HUES64 (cell line): Measurements from ENCODE around the gene RPRD2.

Experiments
- H3K27ac ChIP-seq: 2 replicates; pipeline ENCODE4 v1.7.0; 2013; ENCODE audit warnings: low read depth, low read length, inconsistent platforms
- H3K27me3 ChIP-seq: 2 replicates; pipeline ENCODE4 v1.6.1; 2013; ENCODE audit warnings: mild to moderate bottlenecking, low read length; ENCODE audit not compliant: insufficient read depth
- H3K36me3 ChIP-seq: 2 replicates; pipeline ENCODE4 v1.6.1; 2013; ENCODE audit warnings: mild to moderate bottlenecking, low read length; ENCODE audit not compliant: insufficient read depth
- H3K4me1 ChIP-seq: 2 replicates; pipeline ENCODE4 v1.6.1; 2013; ENCODE audit warnings: mild to moderate bottlenecking, low read length, moderate library complexity; ENCODE audit not compliant: insufficient read depth
- H3K4me3 ChIP-seq: 2 replicates; pipeline ENCODE4 v1.5.1; 2013; ENCODE audit warnings: mild to moderate bottlenecking, low read length, moderate library complexity
- H3K9ac ChIP-seq: 2 replicates; pipeline ENCODE4 v1.6.1; 2013; ENCODE audit warnings: mild to moderate bottlenecking, low read depth, low read length
- H3K9me3 ChIP-seq: 2 replicates; pipeline ENCODE4 v1.6.1; 2013; ENCODE audit warnings: low read depth, low read length; ENCODE audit not compliant: insufficient read depth
- WGBS: fragments of 150-250, 120-280 bp; methylation state at CpG from one replicate; pipeline ENCODE4 v1.1.7; 2013; ENCODE audit warnings: missing lambda C conversion rate; 5-methylcytosine and 5-hydroxymethylcytosine counted together

RPRD2 gene

DNA sequence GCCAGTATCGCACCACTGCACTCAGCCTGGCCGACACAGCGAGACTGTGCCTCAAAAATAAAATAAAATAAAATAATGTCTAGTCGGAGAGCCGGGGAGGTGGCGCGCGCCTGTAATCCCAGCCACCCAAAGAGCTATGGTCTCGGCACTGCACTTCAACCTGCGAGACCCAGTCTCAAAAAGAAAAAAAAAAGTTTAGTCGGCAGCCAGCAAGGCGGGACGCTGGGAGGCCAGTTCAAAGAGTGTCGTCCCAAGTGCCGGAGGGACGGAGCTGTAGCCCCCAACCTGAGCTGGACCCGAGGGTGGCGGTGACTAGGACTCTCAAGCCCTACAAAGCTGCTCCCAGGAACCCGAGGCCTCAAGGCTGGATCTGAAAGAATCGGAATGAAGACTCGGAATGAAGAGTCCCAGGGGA lies 151.0 kb downstream of the RPRD2 start:
- Histone ChIP-seq H3K36me3 (no peaks in the 10 kb centered on the region), H3K9me3 (no peaks in the 10 kb centered on the region), H3K27ac (peak overlapping the region; percentile 47; the same call in 1 of the 2 replicates), H3K4me3 (peak overlapping the region; percentile 72), H3K4me1 (peaks cover 6% of the 10 kb centered on the region; the same call in 1 of the 2 replicates), H3K9ac (peak overlapping the region; percentile 66), H3K27me3 (no peaks in the 10 kb centered on the region)
- 35% methylated on average over 21 of the region's 21 CpGs for whole genome bisulfite sequencing

DNA sequence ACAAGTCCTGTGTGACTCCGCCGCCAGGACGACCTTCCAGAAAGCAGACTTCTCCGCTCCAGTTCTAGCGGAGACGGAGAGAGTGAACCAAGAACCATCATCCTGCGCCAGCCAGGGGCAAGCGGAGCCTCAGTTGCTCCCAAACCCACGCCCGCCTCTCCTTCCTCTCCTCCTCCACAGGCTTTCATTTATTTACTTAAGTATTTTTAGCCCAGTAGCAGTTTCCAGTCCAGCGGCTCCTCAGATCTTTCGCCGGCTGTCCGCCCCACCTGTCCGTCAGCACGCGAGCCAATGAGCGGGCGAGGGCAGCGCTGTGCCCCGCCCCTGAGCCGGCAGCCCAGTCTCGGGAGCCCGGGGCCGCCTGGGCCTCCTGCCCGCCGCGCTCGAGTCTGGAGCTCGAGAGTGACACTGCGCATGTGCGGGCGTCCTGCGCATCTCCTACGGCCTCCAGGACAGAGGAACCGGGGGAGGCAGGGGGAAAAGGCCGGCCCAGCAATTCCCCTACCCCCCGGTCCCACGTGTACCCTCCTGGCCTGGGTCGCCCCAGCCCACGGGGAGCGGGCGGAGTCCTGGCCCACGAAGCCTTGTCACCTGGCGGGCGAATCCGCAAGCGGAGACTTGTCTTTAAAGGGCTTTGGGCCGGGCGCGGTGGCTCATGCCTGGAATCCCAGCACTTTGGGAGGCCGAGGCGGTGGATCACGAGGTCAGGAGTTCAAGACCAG lies 151.5 kb downstream of the RPRD2 start, which contains the start of gene FALEC:
TSS of gene FALEC (plus strand) at position 425 of the 722 bp plus-strand sequence.
- peak within 1 kb of the TSS; percentile 72 for H3K4me3 ChIP-seq
- no peaks in the 10 kb centered on the region for H3K9me3 ChIP-seq
- peak within 1 kb of the TSS; percentile 47 for H3K27ac ChIP-seq
- peaks cover 6% of the 10 kb centered on the region; the same call in 1 of the 2 replicates for H3K4me1 ChIP-seq
- H3K27me3 ChIP-seq: no peaks in the 10 kb centered on the region
- 2% methylated on average over 54 of the region's 54 CpGs for WGBS
- H3K9ac ChIP-seq: peak within 1 kb of the TSS; percentile 77
- no peaks in the 10 kb centered on the region for H3K36me3 ChIP-seq

DNA sequence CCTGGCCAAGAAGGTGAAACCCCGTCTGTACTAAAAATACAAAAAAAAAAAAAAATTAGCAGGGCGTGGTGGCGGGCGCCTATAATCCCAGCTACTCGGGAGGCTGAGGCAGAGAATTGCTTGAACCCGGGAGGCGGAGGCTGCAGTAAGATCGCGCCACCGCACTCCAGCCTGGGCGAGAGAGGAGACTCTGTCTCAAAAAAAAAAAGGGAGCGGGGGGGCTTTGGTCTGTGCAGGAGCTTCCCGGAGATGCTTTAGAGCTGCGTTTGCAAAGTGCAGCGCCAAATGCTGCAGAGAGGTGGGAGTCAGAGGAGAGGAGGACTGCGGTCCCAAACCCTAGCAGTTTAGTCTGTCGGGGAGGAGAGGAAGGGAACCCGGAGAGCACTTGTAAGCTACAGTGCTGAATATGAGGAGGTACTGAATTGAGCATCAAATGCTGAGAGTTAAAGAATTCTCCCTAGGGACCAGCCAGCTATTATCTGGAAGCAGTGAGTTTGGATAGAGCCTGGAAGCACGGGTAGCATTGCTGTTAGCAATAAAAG lies 152.2 kb downstream of the RPRD2 start:
- no peaks in the 10 kb centered on the region for H3K9me3 ChIP-seq
- H3K27me3 ChIP-seq: no peaks in the 10 kb centered on the region
- 19% methylated on average over 19 of the region's 19 CpGs for WGBS
- peaks cover 6% of the 10 kb centered on the region; the same call in 1 of the 2 replicates for H3K4me1 ChIP-seq
- H3K9ac ChIP-seq: peak overlapping the region; percentile 77; the same call in 1 of the 2 replicates
- no peaks in the 10 kb centered on the region for H3K36me3 ChIP-seq
- peak overlapping the region; percentile 72 for H3K4me3 ChIP-seq
- H3K27ac ChIP-seq: 0 out of 2 replicates have a peak overlapping the region, but pooled peaks have one; percentile 10

DNA sequence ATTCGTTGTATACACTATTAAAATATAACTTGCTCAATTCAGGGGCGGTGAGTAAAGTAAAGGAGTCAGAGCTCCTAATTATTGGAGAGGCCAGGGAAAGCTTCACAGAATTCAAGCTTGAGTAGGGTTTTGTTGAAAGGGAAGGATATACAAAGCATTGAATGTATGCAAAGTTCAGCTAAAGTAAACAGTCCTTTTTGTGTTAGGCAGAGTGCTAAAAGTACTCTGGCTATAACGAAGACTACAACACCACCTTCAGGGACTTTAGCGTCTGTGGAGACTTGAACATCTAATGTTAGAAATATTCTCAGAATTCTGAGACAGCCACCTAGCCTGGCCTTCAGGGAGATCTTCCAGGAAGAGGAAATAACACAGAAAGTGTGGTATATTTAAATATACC lies 152.7 kb downstream of the RPRD2 start:
- Histone ChIP-seq H3K4me1 (peaks cover 6% of the 10 kb centered on the region; the same call in 1 of the 2 replicates), H3K27ac (0 out of 2 replicates have a peak overlapping the region, but pooled peaks have one; percentile 10), H3K27me3 (no peaks in the 10 kb centered on the region), H3K4me3 (peak overlapping the region; percentile 72), H3K9ac (peak overlapping the region; percentile 46; the same call in 1 of the 2 replicates), H3K36me3 (no peaks in the 10 kb centered on the region), H3K9me3 (no peaks in the 10 kb centered on the region)
- WGBS: 57% methylated on average over 1 of the region's 4 CpGs

DNA sequence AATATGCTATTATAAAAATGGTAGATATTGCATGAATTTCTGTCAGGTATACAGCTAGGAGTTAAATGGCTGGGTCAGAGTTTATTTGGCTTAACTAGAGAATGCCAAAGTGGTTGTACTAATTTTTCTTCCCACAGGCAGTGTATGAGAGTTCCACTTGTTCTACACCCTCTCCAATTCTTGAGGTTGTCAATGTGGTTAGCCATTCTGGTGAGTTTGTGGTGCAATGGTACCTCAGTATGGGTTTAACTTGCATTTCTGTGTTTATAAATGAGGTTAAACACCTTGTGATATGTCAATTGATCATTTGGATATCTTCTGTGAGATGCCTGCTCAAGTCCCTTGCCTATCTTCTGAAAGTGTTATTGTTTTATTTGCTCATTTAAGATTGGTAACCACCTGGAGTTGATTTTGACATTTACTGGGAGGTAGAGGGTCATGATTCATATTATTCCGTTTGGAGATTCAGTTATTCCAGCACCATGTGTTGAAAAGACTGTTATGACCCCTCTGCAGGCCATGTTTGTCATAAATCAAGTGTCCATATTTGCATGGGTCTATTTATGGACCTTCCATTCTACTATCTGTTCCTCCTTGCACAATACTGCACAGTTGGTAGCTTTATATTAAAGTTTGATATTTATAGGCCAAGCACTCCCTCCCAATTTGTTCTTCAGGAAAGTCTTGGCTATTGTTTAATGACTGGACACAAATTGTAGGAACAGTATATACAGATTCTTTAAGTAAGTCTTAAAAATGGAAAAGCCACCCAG lies 157.4 kb downstream of the RPRD2 start:
- 88% methylated on average over 1 of the region's 1 CpG for WGBS
- Histone ChIP-seq H3K9me3 (no peaks in the 10 kb centered on the region), H3K9ac (no peak overlapping the region), H3K4me3 (no peak overlapping the region), H3K4me1 (peaks cover 3% of the 10 kb centered on the region; the same call in 1 of the 2 replicates), H3K27me3 (no peaks in the 10 kb centered on the region), H3K36me3 (no peaks in the 10 kb centered on the region), H3K27ac (no peak overlapping the region)

DNA sequence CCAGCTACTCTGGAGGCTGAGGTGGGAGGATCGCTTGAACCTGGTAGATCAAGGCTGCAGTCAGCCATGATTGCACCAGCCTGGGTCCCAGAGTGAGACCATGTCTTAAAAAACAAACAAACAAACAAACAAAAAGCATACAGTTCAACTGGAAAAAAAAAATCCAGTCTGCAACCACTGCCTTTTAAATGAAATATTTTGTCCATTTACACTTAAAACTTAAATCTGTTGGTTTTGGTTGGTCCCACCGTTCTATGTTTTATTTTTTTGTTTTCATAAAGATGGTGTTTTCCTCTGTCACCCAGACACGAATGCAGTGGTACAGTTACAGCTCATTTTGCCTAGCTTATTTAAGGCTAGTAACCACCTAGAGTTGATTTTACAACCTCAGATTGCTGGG lies 161.4 kb downstream of the RPRD2 start:
- 92% methylated on average over 3 of the region's 3 CpGs for WGBS
- Histone ChIP-seq H3K27ac (no peak overlapping the region), H3K4me3 (no peak overlapping the region), H3K4me1 (no peaks in the 10 kb centered on the region), H3K9ac (no peak overlapping the region), H3K27me3 (no peaks in the 10 kb centered on the region), H3K36me3 (no peaks in the 10 kb centered on the region), H3K9me3 (no peaks in the 10 kb centered on the region)
